HG02970 (cell line): ENCODE results near the gene THAP4.

Experiments used
- ATAC-seq: cut with Tn5 transposase; IDR thresholded peaks from one replicate; pipeline ENCODE4 v1.9.1; 2021; ENCODE audit warnings: mild to moderate bottlenecking, moderate library complexity, moderate number of reproducible peaks; ENCODE audit not compliant: unreplicated experiment, low FRiP score

THAP4 gene

DNA sequence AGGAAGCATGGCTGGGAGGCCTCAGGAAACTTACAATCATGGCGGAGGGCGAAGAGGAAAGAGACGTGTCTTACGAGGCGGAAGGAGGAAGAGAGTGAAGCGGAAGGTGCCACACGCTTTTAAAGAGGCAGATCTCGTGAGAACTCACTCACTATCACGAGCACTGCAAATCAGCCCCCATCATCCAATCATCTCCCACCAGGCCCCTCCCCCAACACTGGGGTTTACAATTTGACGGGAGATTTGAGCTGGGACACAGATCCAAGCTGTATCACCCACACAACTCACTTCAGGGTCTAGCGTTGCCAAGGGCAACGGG is 83.5 kb downstream of the THAP4 start:
- ATAC-seq: no peak

DNA sequence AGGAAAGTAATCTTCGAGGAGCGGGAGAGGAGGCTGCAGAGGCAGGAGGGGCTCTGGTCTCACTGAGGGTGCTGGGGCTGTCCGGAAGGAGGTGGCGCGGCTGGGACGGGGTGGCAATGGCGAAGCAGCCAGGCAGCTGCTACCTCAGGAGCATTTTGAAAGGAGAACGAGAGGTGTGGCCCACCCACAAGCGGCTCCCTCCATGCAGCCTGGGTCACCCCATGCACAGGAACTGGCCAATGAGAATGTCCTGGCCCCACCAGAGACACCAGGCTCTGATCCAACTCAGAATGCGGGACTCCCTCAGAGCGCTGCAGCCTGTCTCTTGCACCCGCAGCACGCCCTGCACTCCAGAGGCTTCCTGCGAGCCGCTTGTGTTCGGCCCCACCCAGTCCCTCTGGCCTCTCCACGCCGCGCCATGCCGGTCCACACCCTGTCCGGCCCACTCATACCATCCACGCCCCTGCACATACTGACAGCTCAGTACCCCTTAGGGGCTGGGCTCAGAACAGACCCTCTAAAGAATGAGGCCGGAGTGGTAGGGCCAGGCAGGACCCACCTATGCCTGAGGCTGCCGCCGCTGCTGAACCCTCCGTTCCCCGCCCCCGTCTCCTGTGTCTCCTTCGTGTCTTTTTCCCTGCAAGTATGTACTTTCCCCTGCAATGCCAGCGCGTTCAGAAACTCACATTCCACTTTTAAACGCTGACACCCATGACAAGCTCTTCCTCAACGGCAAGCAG is 84.8 kb downstream of the THAP4 start:
- no peak for ATAC-seq

DNA sequence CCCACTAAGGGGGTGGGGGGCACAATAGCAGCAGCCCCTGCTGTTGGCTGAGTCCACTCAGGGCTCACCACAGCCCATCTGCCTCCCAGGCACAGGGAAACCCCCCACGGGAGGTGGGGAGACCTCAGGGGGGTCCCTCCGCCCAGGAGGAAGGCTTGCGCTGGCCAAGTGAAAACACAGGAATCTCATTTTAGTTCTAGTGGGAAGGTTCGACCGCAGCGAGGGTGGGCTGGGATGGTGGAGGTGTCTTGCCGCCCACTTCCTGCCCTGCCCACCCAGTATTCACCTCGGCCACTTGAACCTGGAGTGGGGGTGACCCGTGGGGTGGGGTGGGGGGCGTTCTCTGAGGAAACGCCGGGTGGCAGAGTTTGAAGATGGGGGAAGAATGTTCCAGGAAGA is 85.4 kb downstream of the THAP4 start:
- no peak for ATAC-seq

DNA sequence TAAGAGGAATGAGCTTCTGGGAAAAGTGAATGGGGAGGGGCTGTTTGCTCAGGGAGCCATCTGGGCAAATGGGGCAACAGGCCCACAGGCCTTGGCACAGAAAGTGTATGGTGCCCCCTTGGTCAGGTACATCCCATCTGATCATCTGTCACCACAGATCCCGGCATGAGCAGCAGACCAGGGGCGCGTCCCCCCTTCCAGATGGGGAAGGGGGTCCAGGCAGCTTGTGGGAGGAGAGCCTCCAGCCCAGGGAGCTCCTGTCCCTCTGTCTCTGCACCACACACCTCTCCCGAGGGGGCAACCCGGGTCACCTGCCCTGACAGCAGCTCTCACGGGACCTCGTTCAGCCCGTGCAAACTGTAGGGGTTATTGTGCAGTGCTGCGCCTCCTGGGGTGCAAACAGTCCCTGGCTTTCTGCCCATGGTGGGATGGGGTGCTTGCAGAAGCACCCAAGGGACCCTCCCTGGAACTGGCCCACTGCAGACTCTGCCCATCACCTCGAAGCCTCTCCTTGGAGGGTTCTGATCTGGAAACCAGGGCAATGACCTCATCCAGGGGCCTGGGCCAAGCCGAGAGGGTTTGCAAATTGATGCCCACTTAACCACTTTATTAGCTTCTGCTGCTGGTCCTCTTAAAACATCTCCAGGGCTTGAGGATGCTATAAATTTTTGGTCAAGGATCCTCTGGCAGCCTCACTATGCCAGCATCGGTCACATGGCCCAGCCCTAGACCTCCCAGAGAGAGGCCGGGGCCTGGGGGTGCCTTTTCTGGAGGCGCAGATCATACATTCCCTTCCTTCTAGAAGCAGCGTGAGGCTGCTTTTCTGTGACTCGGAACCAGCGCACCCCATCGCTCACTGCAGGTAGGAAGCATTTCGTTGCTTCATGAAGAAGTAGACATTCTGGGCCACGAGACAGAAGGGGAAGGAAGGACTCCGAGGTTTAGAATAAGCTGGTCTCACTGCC is 86.1 kb downstream of the THAP4 start:
- ATAC-seq: no peak

DNA sequence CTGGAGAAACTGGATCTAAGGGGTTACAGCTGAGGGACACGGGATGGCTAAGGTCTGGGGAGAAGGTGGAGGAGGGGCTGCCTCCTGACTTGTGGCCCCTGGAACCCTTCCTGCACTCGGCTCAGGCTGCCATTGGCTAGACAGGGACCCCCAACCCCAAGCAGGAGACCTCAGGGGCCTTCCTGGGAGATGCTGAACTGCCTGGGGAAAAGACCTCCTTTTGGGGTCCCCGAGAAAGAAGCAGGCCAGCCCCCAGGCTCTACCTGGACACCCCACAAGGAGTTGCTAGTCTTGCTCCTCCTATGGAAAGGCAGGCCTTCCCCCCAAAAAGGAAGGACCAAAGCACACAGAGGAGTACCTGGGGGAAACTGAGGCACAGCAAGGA is 88.5 kb downstream of the THAP4 start:
- ATAC-seq: no peak

DNA sequence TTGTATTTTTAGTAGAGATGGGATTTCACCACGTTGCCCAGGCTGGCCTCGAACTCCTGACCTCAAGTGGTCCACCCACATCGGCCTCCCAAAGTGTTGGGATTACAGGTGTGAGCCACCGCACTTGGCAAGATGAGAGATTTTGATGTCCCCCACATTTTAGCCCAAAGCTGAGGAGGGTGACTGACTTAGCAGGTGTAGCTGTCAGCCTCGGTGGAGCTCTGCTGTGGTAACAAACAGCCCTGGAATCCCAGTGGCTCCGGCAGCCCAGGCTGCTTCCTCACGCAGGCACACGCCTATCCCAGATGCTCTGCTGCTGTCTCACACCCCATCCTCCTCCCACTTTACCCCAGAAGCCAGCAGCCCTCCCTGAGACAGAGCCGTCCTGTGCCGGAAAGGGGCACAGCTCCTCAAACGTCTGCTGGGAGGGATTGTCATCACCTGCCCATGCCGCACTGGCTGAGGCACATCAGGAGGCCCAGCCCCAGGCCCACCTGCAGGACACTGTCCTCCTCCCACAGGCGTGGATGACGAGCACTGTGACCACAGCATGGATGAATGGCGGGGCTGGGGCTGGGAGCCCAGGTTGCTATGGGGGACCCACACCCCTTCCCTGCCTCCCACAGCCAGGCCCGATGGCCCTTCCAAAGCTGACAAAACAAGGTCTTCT is 89.0 kb downstream of the THAP4 start:
- ATAC-seq: no peak

DNA sequence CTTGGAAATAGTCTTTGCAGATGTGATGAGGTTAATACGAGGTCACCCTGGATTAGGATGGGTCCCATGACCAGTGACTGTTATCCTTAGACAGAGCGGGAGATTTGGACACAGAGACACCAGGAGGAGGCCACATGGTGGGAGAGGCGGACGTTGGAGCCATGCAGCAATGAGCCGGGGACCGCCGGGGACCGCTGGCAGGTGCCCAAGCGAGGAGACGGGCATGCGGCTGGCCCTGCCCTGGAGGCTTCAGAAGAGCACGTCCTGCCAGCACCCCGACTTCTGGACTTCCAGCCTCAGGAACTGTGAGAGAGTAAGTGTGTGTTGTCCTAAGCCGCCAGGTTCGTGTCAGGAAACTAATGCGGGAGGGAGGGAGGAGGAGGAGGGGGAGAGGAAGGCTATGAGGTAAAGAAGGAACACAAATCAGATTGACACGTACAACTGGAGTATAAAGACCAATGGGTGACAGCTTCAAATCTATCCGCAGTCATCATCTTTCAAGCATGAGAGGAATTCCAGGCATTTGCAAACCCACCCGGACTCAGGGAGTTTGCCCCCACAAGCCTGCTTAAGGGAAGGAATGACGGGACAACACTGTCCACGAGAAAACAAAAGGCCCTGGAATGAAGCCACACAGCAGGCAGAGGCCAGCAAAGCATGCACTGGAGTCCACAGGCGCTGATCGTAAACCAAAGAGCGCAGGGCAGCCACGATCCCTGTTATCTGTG is 90.0 kb downstream of the THAP4 start:
- ATAC-seq: no peak

DNA sequence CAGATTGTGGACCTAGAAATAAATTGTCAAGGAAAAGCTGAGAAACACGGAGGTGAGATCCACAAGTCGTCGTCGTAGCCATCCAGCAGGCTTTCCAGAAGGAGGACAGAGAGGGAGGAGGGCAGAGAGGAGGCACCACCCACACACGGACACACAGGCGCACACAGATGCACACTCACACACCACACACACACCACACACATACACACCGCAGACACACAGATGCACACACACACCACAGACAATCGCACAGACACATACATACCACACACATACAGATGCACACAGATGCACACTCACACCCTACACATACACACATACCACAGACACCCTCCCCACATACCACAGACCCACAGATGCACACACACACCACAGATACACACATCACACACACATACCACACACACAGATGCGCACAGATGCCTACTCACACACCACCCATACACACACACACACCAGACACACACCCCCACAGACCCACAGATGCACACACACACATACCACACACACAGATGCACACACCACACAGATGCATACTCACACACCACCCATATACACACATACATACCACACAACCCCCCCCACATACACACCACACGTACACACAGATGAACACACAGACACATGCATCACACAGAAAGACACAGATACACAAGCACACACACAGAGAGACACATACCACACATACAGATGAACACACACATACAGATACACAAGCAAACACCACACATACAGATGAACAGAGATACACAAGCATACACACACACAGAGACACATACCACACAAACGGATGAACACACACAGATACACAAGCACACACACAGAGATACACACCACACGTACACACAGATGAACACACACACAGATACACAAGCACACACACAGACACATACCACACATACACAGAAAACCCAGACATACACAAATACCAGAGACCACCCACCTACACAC is 91.2 kb downstream of the THAP4 start:
- ATAC-seq: no peak

DNA sequence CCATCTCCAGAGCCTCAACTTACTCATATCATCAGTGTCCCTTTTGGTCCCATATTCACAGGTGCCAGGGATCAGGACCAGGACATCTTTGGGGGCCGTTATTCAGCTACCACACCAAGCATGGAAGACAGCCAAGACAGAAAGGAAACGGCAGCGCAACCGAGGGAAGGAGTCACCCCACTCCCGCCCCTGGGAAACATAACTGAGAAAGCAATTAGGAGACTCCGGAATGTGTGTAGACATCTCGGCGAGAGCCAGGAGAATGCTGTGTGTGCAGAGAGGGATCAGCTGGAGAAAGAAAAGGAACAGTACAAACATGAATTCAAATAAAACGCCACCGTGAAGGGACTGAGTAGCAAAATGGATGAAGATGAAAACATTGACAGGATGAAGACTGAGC is 91.9 kb downstream of the THAP4 start:
- ATAC-seq: no peak

DNA sequence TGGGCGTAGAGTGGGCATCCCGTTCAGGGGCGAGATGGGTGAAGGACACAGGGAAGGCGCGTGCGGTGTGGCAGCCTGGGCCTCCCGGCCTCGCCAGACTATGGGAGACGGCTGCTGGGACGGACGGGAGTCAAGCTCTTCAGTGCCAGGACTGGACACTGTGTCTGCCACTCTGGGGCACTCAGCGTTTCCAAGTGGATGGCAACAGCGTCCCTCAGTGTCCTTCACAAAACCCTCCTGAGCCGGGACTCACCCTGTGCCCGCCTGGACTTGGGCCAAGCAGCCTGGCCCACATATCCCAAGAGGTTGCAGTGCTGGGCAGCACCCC is 94.7 kb downstream of the THAP4 start:
- no peak for ATAC-seq

DNA sequence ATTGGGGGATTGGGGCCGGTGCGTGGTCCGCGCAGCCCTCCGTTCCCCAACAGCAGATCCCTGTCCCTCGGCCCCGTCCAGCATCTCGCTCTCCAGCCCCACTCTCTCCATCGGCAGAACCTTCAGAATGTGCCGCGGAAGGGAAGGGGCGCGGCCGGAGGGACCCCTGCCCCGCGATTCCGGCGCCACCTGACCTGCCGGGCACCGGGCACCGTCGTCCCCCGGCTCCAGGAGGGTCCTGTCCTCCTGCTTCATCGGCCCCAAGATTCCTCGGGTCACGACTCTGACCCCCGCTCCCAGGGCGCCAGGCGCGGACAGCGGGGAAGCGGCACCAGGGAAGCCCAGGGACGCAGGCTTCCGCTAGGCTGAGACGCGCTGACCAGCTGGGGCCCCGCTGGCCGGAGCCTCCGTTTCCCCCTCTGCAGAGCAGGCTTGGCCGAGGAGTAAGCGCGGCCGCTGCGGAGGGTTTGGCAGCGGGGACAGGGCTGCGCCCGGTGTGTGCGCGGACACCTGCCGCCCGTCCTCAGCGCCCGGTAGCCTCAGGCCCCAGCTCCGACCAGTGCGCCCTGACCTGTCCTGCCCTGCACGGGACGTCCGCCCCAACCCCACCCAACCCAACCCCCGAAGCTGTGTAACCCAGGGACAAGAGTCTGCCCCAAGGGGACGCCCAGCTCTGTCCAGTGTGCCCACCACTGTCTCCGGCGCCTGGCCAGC is 95.2 kb downstream of the THAP4 start:
- ATAC-seq: no peak

DNA sequence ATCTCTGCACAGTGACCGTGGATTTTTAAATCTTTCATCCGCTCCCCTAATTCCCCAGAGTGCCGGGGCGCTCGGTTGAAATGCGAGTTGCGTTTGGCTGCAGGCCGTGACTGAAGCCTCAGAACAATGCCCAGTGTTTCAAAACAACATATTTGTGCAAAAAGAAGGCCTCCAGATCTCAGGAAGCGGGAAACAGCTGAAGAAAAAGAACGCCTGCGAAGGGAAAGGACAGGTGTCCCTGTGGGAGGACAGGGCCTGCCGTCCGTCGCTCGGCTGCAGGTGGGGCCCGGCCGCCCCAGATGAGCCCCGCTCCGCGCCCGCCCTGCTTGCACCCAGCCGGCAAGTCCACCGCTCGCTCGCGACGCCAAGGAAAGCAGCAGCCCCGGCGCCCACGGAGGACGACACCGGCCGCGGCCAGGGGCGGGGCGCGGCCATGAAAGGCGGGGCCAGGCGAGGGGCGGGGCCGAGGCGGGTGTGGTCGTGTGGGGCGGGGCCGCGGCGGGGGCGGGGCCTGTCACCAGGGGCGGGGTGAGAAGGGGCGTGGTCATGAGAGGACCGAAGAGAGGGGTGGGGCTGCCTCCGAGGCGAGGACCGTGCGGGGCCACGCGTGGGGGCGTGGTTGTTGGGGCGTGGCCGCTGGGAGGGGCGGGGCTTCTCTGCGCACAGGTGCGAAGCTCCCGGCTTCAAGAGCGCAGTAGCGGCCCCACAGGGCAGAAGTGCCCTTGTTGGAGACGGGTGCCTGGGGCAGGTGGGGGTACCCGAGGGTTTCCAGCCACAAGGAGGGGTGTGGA is 96.0 kb downstream of the THAP4 start:
- no peak for ATAC-seq

DNA sequence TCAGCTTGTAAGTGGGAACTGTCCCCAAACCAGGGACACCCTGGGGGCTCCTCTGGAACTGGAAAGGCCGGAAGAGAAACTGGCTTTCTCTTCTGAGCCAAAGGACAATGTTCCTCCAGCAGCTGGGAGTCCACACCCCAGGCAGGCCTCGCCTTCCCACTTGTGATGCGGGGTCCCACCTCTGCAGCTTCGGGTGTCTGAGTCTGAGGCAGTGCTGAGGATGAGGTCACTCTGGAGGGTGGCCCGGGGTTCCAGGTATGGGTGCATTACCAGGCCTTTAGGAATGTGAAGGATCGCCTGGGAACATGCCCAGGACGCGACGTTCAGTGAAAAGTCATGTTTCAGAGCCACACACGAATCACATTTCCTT is 96.6 kb downstream of the THAP4 start:
- no peak for ATAC-seq

DNA sequence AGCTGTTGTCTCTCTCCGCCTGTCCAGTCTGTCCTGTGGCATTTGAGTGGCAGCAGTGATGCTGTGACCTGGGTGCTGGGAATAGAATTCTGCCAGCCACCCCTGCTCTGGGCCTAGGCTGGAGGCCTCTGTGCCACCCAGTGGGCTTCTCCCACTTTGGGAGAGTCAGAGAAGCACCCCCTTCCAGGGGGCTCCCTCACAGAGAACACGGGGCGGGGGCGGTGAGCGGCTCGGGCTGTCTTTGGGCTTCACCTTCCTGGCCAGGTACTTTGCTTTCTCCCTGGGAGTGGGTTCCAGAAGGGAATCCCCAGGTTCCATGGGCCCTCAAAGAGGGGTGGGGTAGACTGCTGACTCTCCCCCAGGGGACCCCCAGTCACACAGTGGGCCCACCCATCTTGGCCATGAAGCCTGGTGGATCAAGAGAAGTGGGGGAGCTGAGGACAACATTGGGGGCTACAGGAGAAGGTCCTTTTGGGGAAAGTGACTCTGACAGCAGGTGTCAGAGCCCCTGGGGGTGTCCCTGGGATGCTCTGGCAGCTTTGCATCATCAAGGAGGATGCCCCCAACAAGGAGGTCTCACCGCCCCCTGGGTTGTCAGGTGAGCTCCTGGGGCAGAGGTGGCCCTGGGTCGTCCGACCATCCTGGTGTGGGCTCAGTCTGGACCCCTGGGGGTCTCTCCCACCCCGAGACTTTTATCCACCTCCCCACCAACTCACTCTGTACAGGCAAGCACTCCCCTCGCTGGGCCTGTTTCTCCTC is 97.2 kb downstream of the THAP4 start:
- no peak for ATAC-seq

DNA sequence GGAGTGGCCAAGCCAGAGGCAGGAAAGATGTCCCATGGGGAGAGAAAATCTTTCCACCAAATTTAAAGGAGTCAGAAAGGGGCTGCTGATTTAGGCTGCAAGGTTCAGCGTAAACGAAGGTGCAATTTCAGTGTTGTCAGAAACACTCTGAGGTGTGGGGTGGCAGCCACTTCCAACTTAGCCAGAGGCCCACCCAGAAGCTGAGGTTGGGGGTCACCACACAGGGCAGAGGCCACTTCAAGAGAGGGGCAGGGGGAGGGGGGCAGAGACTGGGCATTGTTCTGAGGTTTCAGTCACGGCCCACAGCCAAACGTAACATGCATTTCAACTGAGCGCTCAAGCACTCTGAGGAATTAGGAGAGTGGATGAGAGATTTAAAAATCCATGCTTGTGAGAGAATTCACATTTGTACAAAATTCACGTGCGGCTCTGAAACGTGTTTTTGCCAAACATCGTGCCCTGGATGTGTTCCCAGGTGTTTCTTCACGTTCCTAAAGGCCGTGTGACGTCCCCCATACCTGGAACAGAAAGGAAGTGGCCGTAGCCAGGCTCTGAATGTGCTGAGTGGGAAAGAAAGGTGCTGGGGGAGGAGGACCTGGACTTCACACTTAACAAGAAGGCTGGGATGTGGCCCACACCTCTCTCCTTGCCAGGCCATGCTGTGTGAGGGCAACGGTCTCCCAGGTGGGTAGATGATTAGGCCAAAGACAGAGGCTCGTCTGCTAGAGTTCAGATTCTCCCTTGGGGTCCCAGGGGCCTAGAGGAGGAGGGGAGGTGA is 97.9 kb downstream of the THAP4 start:
- no peak for ATAC-seq

DNA sequence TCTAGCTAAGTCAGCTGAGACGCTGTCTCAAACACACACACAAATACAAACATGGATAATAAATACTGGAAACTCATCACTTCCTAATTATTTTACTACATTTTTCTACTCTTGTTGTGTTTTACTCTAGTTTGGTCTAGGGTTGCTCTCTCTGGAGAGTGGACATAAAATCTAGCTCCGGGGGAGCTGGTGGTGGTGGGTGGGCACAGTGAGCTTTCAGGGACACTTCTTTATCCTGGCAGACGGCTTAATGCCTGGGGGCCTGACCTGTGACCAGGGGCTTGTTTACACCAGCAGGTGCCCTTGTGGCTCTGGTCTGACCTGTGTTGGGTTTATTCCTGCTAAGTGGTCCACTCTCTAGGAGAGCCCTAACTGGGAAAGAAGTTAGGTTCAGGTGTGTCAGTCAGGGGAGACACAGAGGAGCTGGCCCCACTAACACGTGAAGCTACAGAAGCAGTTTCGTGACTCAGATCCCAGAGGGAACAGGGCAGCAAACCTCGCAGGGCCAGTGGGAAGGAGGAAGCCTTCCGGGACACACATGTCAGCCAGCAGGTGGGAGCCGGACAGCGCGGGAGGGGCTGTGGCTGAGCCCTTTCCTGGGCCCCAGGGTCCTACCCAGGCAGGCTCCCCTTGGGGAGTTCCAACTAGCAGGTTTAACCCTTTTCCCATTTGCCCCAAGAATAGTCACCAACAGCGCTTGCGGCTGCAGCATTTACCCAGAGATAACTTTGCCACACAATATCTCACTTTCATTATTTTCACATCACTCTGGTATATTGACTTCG is 100.9 kb downstream of the THAP4 start:
- no peak for ATAC-seq
